Dermis blood vessel endothelial cell (primary cell): Measurements from ENCODE around the gene FGD2. TPM values are rescaled to one million over a fixed set of nuclear protein-coding genes. Genes with fewer than 3 reads are reported as not detected.

Experiments
- DNase-seq: peaks from one replicate; pipeline ENCODE4 v3.0.0; 2010
- total RNA-seq: library from RNA; depleted of rRNA; stranded (reverse); fragments of >200 nt; gene quantifications from 2 replicates; pipeline ENCODE4 v1.2.3, GENCODE V29; 2014

FGD2 gene
- total RNA-seq, 1 donor from 2014 or later = not detected

GRCh38 chr6:37059344-37060194 is 54.1 kb downstream of the FGD2 start:
- DNase-seq = peak; percentile 87

GRCh38 chr6:37060195-37060559 is 54.7 kb downstream of the FGD2 start:
- peak; percentile 33 for DNase-seq

GRCh38 chr6:37061157-37061804 is 55.8 kb downstream of the FGD2 start:
- no peak for DNase-seq

GRCh38 chr6:37062424-37062823 is 57.0 kb downstream of the FGD2 start:
- DNase-seq = no peak

GRCh38 chr6:37068356-37069270 is 63.2 kb downstream of the FGD2 start:
- DNase-seq = no peak

- no peak for DNase-seq
These were observed 64.2 kb downstream of the FGD2 start for GRCh38 chr6:37069639-37070038.

- no peak for DNase-seq
These were observed 67.1 kb downstream of the FGD2 start for GRCh38 chr6:37072526-37072925.

- no peak for DNase-seq
These were observed 68.8 kb downstream of the FGD2 start for GRCh38 chr6:37074053-37074827.

- DNase-seq = no peak
These were observed 71.9 kb downstream of the FGD2 start for GRCh38 chr6:37077191-37077904.

GRCh38 chr6:37077905-37078296 is 72.4 kb downstream of the FGD2 start:
- DNase-seq = no peak

Other genes with a start within 250 kb of the FGD2 start
- gene CPNE5, start 166.2 kb upstream of the FGD2 start, total RNA-seq = 12.9 and 14.0 TPM in 2 replicates
- 21.3 and 26.9 TPM in 2 replicates for gene PPIL1, start 130.9 kb upstream of the FGD2 start, total RNA-seq
- gene C6orf89, start 119.7 kb upstream of the FGD2 start, total RNA-seq = 27.7 and 35.8 TPM in 2 replicates
- not detected in 2 replicates for gene PI16, start 50.9 kb upstream of the FGD2 start, total RNA-seq
- 290 and 303 TPM in 2 replicates for gene MTCH1, start 19.5 kb upstream of the FGD2 start, total RNA-seq
- 1.3 and 2.6 TPM in 2 replicates for gene PIM1, start 164.5 kb downstream of the FGD2 start, total RNA-seq